GM12878 (cell line): Measurements from ENCODE around the gene ANKRD62. TPM values are rescaled to one million over a fixed set of nuclear protein-coding genes. Genes with fewer than 3 reads are reported as not detected.

Experiments
- ATAC-seq: fragments of 200-7000 bp; cut with Tn5 transposase; 3 replicates; pipeline ENCODE4 v1.9.1; 2020; ENCODE audit warnings: mild to moderate bottlenecking, moderate library complexity
- BruUV-seq: library from RNA; stranded (reverse); fragments of 400-500 nt; replicated peaks from 2 replicates; lab custom pipeline; 2021; lab: Mats Ljungman, UMichigan
- CTCF ChIA-PET: fragments of 300-600 bp; sonication (Branson Sonifier 250); formaldehyde crosslinking; extraction: SDS; loops from one replicate; lab custom pipeline; 2021; ENCODE audit warnings: inconsistent platforms; lab: Yijun Ruan, JAX
- POLR2A ChIA-PET: fragments of 350-600 bp; formaldehyde crosslinking; extraction: SDS; loops from one replicate; lab custom pipeline; 2021; ENCODE audit warnings: inconsistent platforms; lab: Charles Lee
- RAD21 ChIA-PET: fragments of 300-600 bp; sonication (Branson Sonifier 250); formaldehyde crosslinking; loops from one replicate; lab custom pipeline; 2023; ENCODE audit warnings: antibody characterized with exemption; ENCODE audit not compliant: unreplicated experiment; lab: Charles Lee
- SMC1A ChIA-PET: fragments of 300-600 bp; sonication (Branson Sonifier 250); formaldehyde crosslinking; loops from one replicate; lab custom pipeline; 2023; ENCODE audit not compliant: unreplicated experiment, uncharacterized antibody; lab: Charles Lee
- DNase-seq: peaks from one replicate; pipeline ENCODE4 v3.0.0-alpha.2; 2011; ENCODE audit warnings: low read depth, low spot score
- FAIRE-seq: peaks from 3 replicates; lab custom pipeline; 2011; peaks lifted over from hg19 to GRCh38; lab: Jason Lieb, UNC
- H2AFZ ChIP-seq: 2 replicates; pipeline ENCODE4 v1.6.0; 2011; ENCODE audit warnings: low read depth, low read length, control low read depth; ENCODE audit not compliant: control insufficient read depth
- H3K27ac ChIP-seq: 2 replicates; pipeline ENCODE4 v1.5.1; 2011; ENCODE audit warnings: control low read depth; ENCODE audit not compliant: control insufficient read depth, insufficient read depth
- H3K27me3 ChIP-seq, 2 experiments: replicated peaks in 1 of 2; 2 replicates each; pipeline versions ENCODE4 v1.6.0 to v1.6.1; 2011; ENCODE audit warnings: low read length in 1 of 2; ENCODE audit not compliant: control insufficient read depth in 2 of 2, insufficient read depth in 2 of 2
- H3K36me3 ChIP-seq, 2 experiments: 2 replicates each; pipeline ENCODE4 v1.5.1; 2011; ENCODE audit warnings: low read length in 1 of 2; ENCODE audit not compliant: control insufficient read depth in 2 of 2, insufficient read depth in 2 of 2
- H3K4me1 ChIP-seq: 2 replicates; pipeline ENCODE4 v1.6.1; 2011; ENCODE audit warnings: mild to moderate bottlenecking, low read length, moderate library complexity, mixed read lengths; ENCODE audit not compliant: control insufficient read depth, insufficient read depth
- H3K4me2 ChIP-seq: 2 replicates; pipeline ENCODE4 v1.6.0; 2011; ENCODE audit warnings: control low read depth; ENCODE audit not compliant: control insufficient read depth, insufficient read depth
- H3K4me3 ChIP-seq: fragments of 200-600 bp; sonication (generic); 2 replicates; pipeline ENCODE4 v1.5.1; 2016
- H3K79me2 ChIP-seq: 2 replicates; pipeline ENCODE4 v1.6.0; 2011; ENCODE audit warnings: low read length; ENCODE audit not compliant: control insufficient read depth, insufficient read depth
- H3K9ac ChIP-seq: 2 replicates; pipeline ENCODE4 v1.8.0; 2011; ENCODE audit warnings: low read length, control low read depth, mixed read lengths; ENCODE audit not compliant: control insufficient read depth, insufficient read depth
- H3K9me3 ChIP-seq: replicated peaks from 3 replicates; pipeline ENCODE4 v1.5.1; 2011; ENCODE audit warnings: mild to moderate bottlenecking, low read length; ENCODE audit not compliant: control insufficient read depth, insufficient read depth
- H4K20me1 ChIP-seq: 2 replicates; pipeline ENCODE4 v1.6.0; 2011; ENCODE audit not compliant: control insufficient read depth, insufficient read depth
- CEBPB ChIP-seq, 2 experiments: fragments of 150-350 bp in 1 of 2; IDR thresholded peaks; 2 replicates each; pipeline ENCODE4 v1.6.1; 2012 to 2014; ENCODE audit warnings: low read depth in 2 of 2, low read length in 2 of 2, borderline replicate concordance in 1 of 2, inconsistent platforms in 1 of 2
- FOXM1 ChIP-seq: IDR thresholded peaks from 2 replicates; pipeline ENCODE4 v1.6.1; 2012; ENCODE audit warnings: low read depth, mild to moderate bottlenecking, inconsistent platforms, low read length, moderate library complexity
- GABPA ChIP-seq: IDR thresholded peaks from 2 replicates; pipeline ENCODE4 v1.6.1; 2014; ENCODE audit warnings: antibody characterized with exemption, low read depth, mild to moderate bottlenecking, inconsistent platforms
- KDM1A ChIP-seq: fragments of 200-600 bp; sonication (generic); IDR thresholded peaks from 2 replicates; pipeline ENCODE4 v1.6.1; 2016; ENCODE audit warnings: borderline replicate concordance
- POU2F2 ChIP-seq: IDR thresholded peaks from 3 replicates; pipeline ENCODE4 v1.6.1; 2011; ENCODE audit warnings: low read depth, mild to moderate bottlenecking, low read length, borderline replicate concordance
- RFX5 ChIP-seq: IDR thresholded peaks from 2 replicates; pipeline ENCODE4 v1.6.1; 2011; ENCODE audit warnings: low read depth, low read length, improper control_type of control experiment
- SMAD1 ChIP-seq: fragments of 450-650 bp; IDR thresholded peaks from 2 replicates; pipeline ENCODE4 v1.6.1; 2018; ENCODE audit warnings: mild to moderate bottlenecking, low read depth; ENCODE audit not compliant: partially characterized antibody
- SUZ12 ChIP-seq: fragments of 200-600 bp; sonication (generic); IDR thresholded peaks from one replicate; pipeline ENCODE4 v1.6.1; 2018; ENCODE audit warnings: antibody characterized with exemption, mild to moderate bottlenecking; ENCODE audit not compliant: unreplicated experiment
- TAF1 ChIP-seq: IDR thresholded peaks from 2 replicates; pipeline ENCODE4 v1.6.1; 2011; ENCODE audit warnings: mild to moderate bottlenecking, low read depth, low read length, borderline replicate concordance
- TBL1XR1 ChIP-seq: IDR thresholded peaks from 2 replicates; pipeline ENCODE4 v1.6.1; 2012; ENCODE audit warnings: low read depth, low read length, improper control_type of control experiment
- USF2 ChIP-seq: IDR thresholded peaks from 2 replicates; pipeline ENCODE4 v1.6.1; 2011; ENCODE audit warnings: low read depth, low read length, improper control_type of control experiment, borderline replicate concordance
- WGBS: methylation state at CpG from one replicate; pipeline ENCODE4 v1.1.6; 2016; ENCODE audit warnings: low lambda C conversion rate; ENCODE audit not compliant: insufficient replicate concordance, insufficient coverage; ENCODE audit errors: missing lambda C conversion rate; 5-methylcytosine and 5-hydroxymethylcytosine counted together
- in situ Hi-C: fragments of 300-500 bp; cut with MboI; formaldehyde crosslinking; loops from 9 replicates; pipeline ENCODE4 v1.14.3; 2018; ENCODE audit warnings: mixed read lengths
- intact Hi-C: fragments of 100-400 bp; cut with micrococcal nuclease; formaldehyde crosslinking; loops from one replicate; pipeline ENCODE4 v1.14.2; 2022; ENCODE audit not compliant: unreplicated experiment
- polyA plus RNA-seq, 11 experiments: library from polyadenylated mRNA; depleted of rRNA in 4 of 11; unstranded in 6 of 11; stranded (reverse) in 5 of 11; fragments of >200 nt; fragmentation: Nextera tagmentation in 4 of 11; fragmentation: Illumina TruSeq in 1 of 11; extraction: Ambion mirVana in 4 of 11; extraction: Trizol in 1 of 11; gene quantifications; 1 replicate in 1 of 11; 2 replicates in 10 of 11; pipeline versions ENCODE4 v1.2.1 to v1.2.3, GENCODE V29; 2011 to 2016; ENCODE audit warnings: inconsistent platforms in 2 of 11, missing spikeins in 2 of 11, low read depth in 1 of 11
- small RNA-seq: library from RNA; depleted of rRNA; stranded (forward); fragments of <200 nt; gene quantifications from one replicate; pipeline ENCODE3, GENCODE V24; 2014
- total RNA-seq, 4 experiments: library from RNA; depleted of rRNA in 3 of 4; stranded (reverse); fragments of >200 nt in 3 of 4; fragmentation: Illumina TruSeq in 1 of 4; extraction: Trizol in 1 of 4; gene quantifications; 2 replicates each; pipeline versions ENCODE4 v1.2.1 to v1.2.3, GENCODE V29; 2013 to 2021

The ANKRD62 gene
- total and polyA plus RNA-seq, 10 of the 15 experiments (the other 5 are each of a cell fraction or from before 2014, with no cell fraction given) = not detected

- no peak for TF ChIP-seq POU2F2
- no peak for TF ChIP-seq SMAD1
- no peak for TF ChIP-seq SUZ12
- no peak for TF ChIP-seq TAF1
- no peak for TF ChIP-seq RFX5
- TF ChIP-seq CEBPB (IDR thresholded peaks at IDR 0.05; ENCODE audit: borderline replicate concordance in 1 of 2, low read depth in 2 of 2, low read length in 2 of 2) = no peak
- no peak for TF ChIP-seq TBL1XR1
- TF ChIP-seq GABPA = no peak
- TF ChIP-seq USF2 = no peak
- TF ChIP-seq KDM1A = no peak
- TF ChIP-seq FOXM1 = no peak
- Histone ChIP-seq H3K27me3 (no peaks in the 10 kb centered on the region), H3K9me3 (no peaks in the 10 kb centered on the region; the same call in 2 of the 3 replicates), H3K4me1 (no peaks in the 10 kb centered on the region), H3K36me3 (no peaks in the 10 kb centered on the region), H3K4me2 (no peak overlapping the region), H3K9ac (no peak overlapping the region), H3K27ac (no peak overlapping the region), H4K20me1 (no peaks in the 10 kb centered on the region), H3K4me3 (no peak overlapping the region), H3K79me2 (no peaks in the 10 kb centered on the region), H2AFZ (no peak overlapping the region)
- ChIA-PET RAD21 (no interaction called here), SMC1A (interaction anchor here (0.9 to 1.2 kb wide), 2 partner anchors 8 to 13 kb away, joined by 3 to 4 read pairs; no protein-coding TSS in a partner anchor), POLR2A (no interaction called here), CTCF (no interaction called here)
- no TSS peak for BruUV-seq
- 21% methylated on average over 2 of the region's 2 CpGs for WGBS
- FAIRE-seq = no peak
- in situ Hi-C loops = no loop called here
- intact Hi-C loops = no loop called here
- no peak for ATAC-seq
- no peak for DNase-seq
These were observed 71.6 kb downstream of the ANKRD62 start for GRCh38 chr18:12165038-12165768.

Small RNA genes lying within 50 kb of the gene (small RNA-seq; reads per million reads assigned to genes)
- gene RNU6-324P = not detected

Other genes starting within 250 kb of the ANKRD62 start
- gene CHMP1B, start 242.4 kb upstream of the ANKRD62 start, total RNA-seq (2014; rRNA removed) = 17.8 and 21.1 TPM in 2 replicates
- 19.0 and 19.9 TPM in 2 replicates for gene CHMP1B, start 242.4 kb upstream of the ANKRD62 start, total RNA-seq (2014; rRNA removed; fragmentation: Illumina TruSeq; extraction: Trizol)
- gene CHMP1B, start 242.4 kb upstream of the ANKRD62 start, total RNA-seq (2021) = 14.4 and 15.1 TPM in 2 replicates
- gene CHMP1B, start 242.4 kb upstream of the ANKRD62 start, polyA plus RNA-seq (2011; rRNA removed) = 20.4 and 25.7 TPM in 2 replicates
- gene CHMP1B, start 242.4 kb upstream of the ANKRD62 start, polyA plus RNA-seq (2014; fragmentation: Illumina TruSeq; extraction: Trizol) = 15.4 and 18.1 TPM in 2 replicates
- gene CHMP1B, start 242.4 kb upstream of the ANKRD62 start, polyA plus RNA-seq (2014; fragmentation: Nextera tagmentation; extraction: Ambion mirVana) = 10 to 100 TPM in 1 of 2 experiments, 1 to 10 TPM in 1; 8.5 to 12.1 TPM
- gene CHMP1B, start 242.4 kb upstream of the ANKRD62 start, polyA plus RNA-seq (2014; rRNA removed) = 17.4 and 20.1 TPM in 2 replicates
- gene CHMP1B, start 242.4 kb upstream of the ANKRD62 start, polyA plus RNA-seq (2016; fragmentation: Nextera tagmentation; extraction: Ambion mirVana) = 10 to 100 TPM; 22.0 to 24.0 TPM
- gene MPPE1, start 185.5 kb upstream of the ANKRD62 start, total RNA-seq (2014; rRNA removed) = 24.9 and 26.4 TPM in 2 replicates
- gene MPPE1, start 185.5 kb upstream of the ANKRD62 start, total RNA-seq (2014; rRNA removed; fragmentation: Illumina TruSeq; extraction: Trizol) = 14.5 and 17.5 TPM in 2 replicates
- 24.0 and 31.5 TPM in 2 replicates for gene MPPE1, start 185.5 kb upstream of the ANKRD62 start, total RNA-seq (2021)
- 32.3 and 33.5 TPM in 2 replicates for gene MPPE1, start 185.5 kb upstream of the ANKRD62 start, polyA plus RNA-seq (2011; rRNA removed)
- 18.6 and 19.5 TPM in 2 replicates for gene MPPE1, start 185.5 kb upstream of the ANKRD62 start, polyA plus RNA-seq (2014; fragmentation: Illumina TruSeq; extraction: Trizol)
- 10 to 100 TPM; 13.8 to 15.6 TPM for gene MPPE1, start 185.5 kb upstream of the ANKRD62 start, polyA plus RNA-seq (2014; fragmentation: Nextera tagmentation; extraction: Ambion mirVana)
- gene MPPE1, start 185.5 kb upstream of the ANKRD62 start, polyA plus RNA-seq (2014; rRNA removed) = 27.7 and 33.6 TPM in 2 replicates
- 10 to 100 TPM; 30.3 to 34.5 TPM for gene MPPE1, start 185.5 kb upstream of the ANKRD62 start, polyA plus RNA-seq (2016; fragmentation: Nextera tagmentation; extraction: Ambion mirVana)
- gene IMPA2, start 112.3 kb upstream of the ANKRD62 start, total RNA-seq (2014; rRNA removed) = 15.3 and 21.0 TPM in 2 replicates
- gene IMPA2, start 112.3 kb upstream of the ANKRD62 start, total RNA-seq (2014; rRNA removed; fragmentation: Illumina TruSeq; extraction: Trizol) = 10.7 and 12.3 TPM in 2 replicates
- 15.1 and 16.3 TPM in 2 replicates for gene IMPA2, start 112.3 kb upstream of the ANKRD62 start, total RNA-seq (2021)
- 0.24 and 0.33 TPM in 2 replicates for gene IMPA2, start 112.3 kb upstream of the ANKRD62 start, polyA plus RNA-seq (2011; rRNA removed)
- gene IMPA2, start 112.3 kb upstream of the ANKRD62 start, polyA plus RNA-seq (2014; fragmentation: Illumina TruSeq; extraction: Trizol) = 4.7 and 10.2 TPM in 2 replicates
- gene IMPA2, start 112.3 kb upstream of the ANKRD62 start, polyA plus RNA-seq (2014; fragmentation: Nextera tagmentation; extraction: Ambion mirVana) = 1 to 10 TPM; 1.3 to 2.3 TPM
- 11.6 and 12.5 TPM in 2 replicates for gene IMPA2, start 112.3 kb upstream of the ANKRD62 start, polyA plus RNA-seq (2014; rRNA removed)
- 10 to 100 TPM; 12.1 to 13.6 TPM for gene IMPA2, start 112.3 kb upstream of the ANKRD62 start, polyA plus RNA-seq (2016; fragmentation: Nextera tagmentation; extraction: Ambion mirVana)
- gene CIDEA, start 160.5 kb downstream of the ANKRD62 start, total RNA-seq (2014; rRNA removed) = not detected in 2 replicates
- gene CIDEA, start 160.5 kb downstream of the ANKRD62 start, total RNA-seq (2014; rRNA removed; fragmentation: Illumina TruSeq; extraction: Trizol) = not detected in 2 replicates
- not detected in 2 replicates for gene CIDEA, start 160.5 kb downstream of the ANKRD62 start, total RNA-seq (2021)
- gene CIDEA, start 160.5 kb downstream of the ANKRD62 start, polyA plus RNA-seq (2011; rRNA removed) = not detected in 2 replicates
- not detected in 2 replicates for gene CIDEA, start 160.5 kb downstream of the ANKRD62 start, polyA plus RNA-seq (2014; fragmentation: Illumina TruSeq; extraction: Trizol)
- gene CIDEA, start 160.5 kb downstream of the ANKRD62 start, polyA plus RNA-seq (2014; fragmentation: Nextera tagmentation; extraction: Ambion mirVana) = not detected
- not detected in 2 replicates for gene CIDEA, start 160.5 kb downstream of the ANKRD62 start, polyA plus RNA-seq (2014; rRNA removed)
- not detected for gene CIDEA, start 160.5 kb downstream of the ANKRD62 start, polyA plus RNA-seq (2016; fragmentation: Nextera tagmentation; extraction: Ambion mirVana)
- 189 and 197 TPM in 2 replicates for gene TUBB6, start 214.4 kb downstream of the ANKRD62 start, total RNA-seq (2014; rRNA removed)
- 59.3 and 67.4 TPM in 2 replicates for gene TUBB6, start 214.4 kb downstream of the ANKRD62 start, total RNA-seq (2014; rRNA removed; fragmentation: Illumina TruSeq; extraction: Trizol)
- gene TUBB6, start 214.4 kb downstream of the ANKRD62 start, total RNA-seq (2021) = 94.0 and 97.7 TPM in 2 replicates
- 14.7 and 27.4 TPM in 2 replicates for gene TUBB6, start 214.4 kb downstream of the ANKRD62 start, polyA plus RNA-seq (2011; rRNA removed)
- gene TUBB6, start 214.4 kb downstream of the ANKRD62 start, polyA plus RNA-seq (2014; fragmentation: Illumina TruSeq; extraction: Trizol) = 34.0 and 55.0 TPM in 2 replicates
- 10 to 100 TPM; 47.0 to 66.8 TPM for gene TUBB6, start 214.4 kb downstream of the ANKRD62 start, polyA plus RNA-seq (2014; fragmentation: Nextera tagmentation; extraction: Ambion mirVana)
- 213 and 262 TPM in 2 replicates for gene TUBB6, start 214.4 kb downstream of the ANKRD62 start, polyA plus RNA-seq (2014; rRNA removed)
- 100 to 1,000 TPM; 149 to 160 TPM for gene TUBB6, start 214.4 kb downstream of the ANKRD62 start, polyA plus RNA-seq (2016; fragmentation: Nextera tagmentation; extraction: Ambion mirVana)